K562 (cell line): ENCODE results near the gene AHSA1. TPM values are rescaled to one million over a fixed set of nuclear protein-coding genes. Genes with fewer than 3 reads are reported as not detected.
A peak's percentile ranks its signal among the peaks of the same experiment; 100 is the strongest.

Experiments
- BRF1 ChIP-seq: IDR thresholded peaks from 3 replicates; pipeline ENCODE4 v1.6.1; 2011; ENCODE audit warnings: borderline replicate concordance, mild to moderate bottlenecking; ENCODE audit not compliant: insufficient read length; ENCODE audit errors: extremely low read depth
- CHD4 ChIP-seq: fragments of 200-600 bp; sonication (generic); IDR thresholded peaks from 3 replicates; pipeline ENCODE4 v1.6.1; 2012; ENCODE audit warnings: low read depth, mild to moderate bottlenecking, mixed read lengths, low read length, inconsistent platforms; ENCODE audit not compliant: insufficient read depth, insufficient replicate concordance, poor library complexity, severe bottlenecking
- CSDE1 ChIP-seq, 2 experiments: fragments of 450-650 bp; IDR thresholded peaks; 2 replicates each; pipeline ENCODE4 v1.6.1; 2016; ENCODE audit warnings: mild to moderate bottlenecking in 1 of 2
- CTBP1 ChIP-seq: fragments of 450-650 bp; IDR thresholded peaks from 2 replicates; pipeline ENCODE4 v1.6.1; 2016; ENCODE audit warnings: borderline replicate concordance
- ETS1 ChIP-seq: conservative IDR thresholded peaks from 2 replicates; pipeline ENCODE4 v1.6.1; 2011; ENCODE audit warnings: low read depth, mild to moderate bottlenecking, low read length; ENCODE audit not compliant: control insufficient read depth
- FOXK1 ChIP-seq: sonication (generic); formaldehyde crosslinking; IDR thresholded peaks from 2 replicates; pipeline ENCODE4 v1.8.0; 2022; ENCODE audit warnings: missing genetic modification reagents, mild to moderate bottlenecking, borderline replicate concordance
- HDAC8 ChIP-seq: fragments of 450-650 bp; IDR thresholded peaks from 2 replicates; pipeline ENCODE4 v1.6.1; 2016; ENCODE audit warnings: mild to moderate bottlenecking, missing genetic modification characterization, moderate library complexity, missing compliant biosample characterization
- NKRF ChIP-seq: fragments of 450-650 bp; IDR thresholded peaks from 2 replicates; pipeline ENCODE4 v1.6.1; 2016; ENCODE audit warnings: borderline replicate concordance
- PHB2 ChIP-seq: fragments of 450-650 bp; IDR thresholded peaks from 2 replicates; pipeline ENCODE4 v1.6.1; 2017; ENCODE audit warnings: low read depth
- POLR2A ChIP-seq: fragments of 450-650 bp; conservative IDR thresholded peaks from 2 replicates; pipeline ENCODE4 v1.6.1; 2016
- RAD21 ChIP-seq, 2 experiments: fragments of 250-450 bp in 1 of 2; fragments of 450-650 bp in 1 of 2; sonication (Bioruptor Pico) in 1 of 2; formaldehyde crosslinking in 1 of 2; IDR thresholded peaks in 1 of 2; conservative IDR thresholded peaks in 1 of 2; 2 replicates each; pipeline versions ENCODE4 v1.4.0 to v1.8.0; 2020 to 2022; ENCODE audit warnings: mild to moderate bottlenecking in 2 of 2, moderate library complexity in 1 of 2
- RAD51 ChIP-seq: fragments of 450-650 bp; IDR thresholded peaks from 2 replicates; pipeline ENCODE4 v1.7.1; 2016; ENCODE audit warnings: low read depth, mild to moderate bottlenecking, borderline replicate concordance
- RBBP5 ChIP-seq: fragments of 200-600 bp; sonication (generic); IDR thresholded peaks from 2 replicates; pipeline ENCODE4 v1.6.1; 2012; ENCODE audit warnings: borderline replicate concordance, mild to moderate bottlenecking, low read length, control low read depth, inconsistent platforms; ENCODE audit not compliant: insufficient read depth, poor library complexity, severe bottlenecking
- RHOXF2B ChIP-seq: fragments of 250-450 bp; sonication (Bioruptor Pico); conservative IDR thresholded peaks from 2 replicates; pipeline ENCODE4 v1.5.1; 2021
- TCF15 ChIP-seq: fragments of 250-450 bp; sonication (Bioruptor Pico); IDR thresholded peaks from 2 replicates; pipeline ENCODE4 v1.8.0; 2022; ENCODE audit warnings: moderate library complexity, mild to moderate bottlenecking, inconsistent platforms
- THRAP3 ChIP-seq: fragments of 450-650 bp; IDR thresholded peaks from 2 replicates; pipeline ENCODE4 v1.6.1; 2016; ENCODE audit warnings: mild to moderate bottlenecking, inconsistent platforms, borderline replicate concordance
- USF1 ChIP-seq: sonication (generic); formaldehyde crosslinking; IDR thresholded peaks from 2 replicates; pipeline ENCODE4 v1.9.0; 2022; ENCODE audit warnings: mild to moderate bottlenecking, missing genetic modification reagents
- VEZF1 ChIP-seq: fragments of 200-800 bp; sonication (Bioruptor generic); IDR thresholded peaks from 2 replicates; pipeline ENCODE4 v1.6.1; 2017; ENCODE audit warnings: missing genetic modification characterization, missing compliant biosample characterization
- ZNF212 ChIP-seq: fragments of 450-650 bp; formaldehyde crosslinking; IDR thresholded peaks from 2 replicates; pipeline ENCODE4 v1.4.0; 2020; ENCODE audit warnings: mild to moderate bottlenecking
- ZNF23 ChIP-seq: fragments of 250-450 bp; sonication (Bioruptor Pico); IDR thresholded peaks from 2 replicates; pipeline ENCODE4 v1.4.0; 2020; ENCODE audit warnings: mild to moderate bottlenecking
- ZNF282 ChIP-seq: sonication (generic); formaldehyde crosslinking; IDR thresholded peaks from 2 replicates; pipeline ENCODE4 v1.8.1; 2023; ENCODE audit warnings: missing genetic modification reagents
- polyA plus RNA-seq, 8 experiments: library from polyadenylated mRNA; depleted of rRNA in 4 of 8; stranded (reverse) in 5 of 8; unstranded in 3 of 8; fragments of >200 nt; fragmentation: Nextera tagmentation in 2 of 8; fragmentation: Illumina TruSeq in 1 of 8; extraction: Ambion mirVana in 2 of 8; extraction: Trizol in 1 of 8; gene quantifications; 2 replicates each; pipeline versions ENCODE4 v1.2.1 to v1.2.3, GENCODE V29; 2011 to 2014; ENCODE audit warnings: inconsistent platforms in 1 of 8, missing spikeins in 1 of 8
- total RNA-seq, 7 experiments: library from RNA; depleted of rRNA in 6 of 7; stranded (reverse); fragments of >200 nt in 6 of 7; fragmentation: Illumina TruSeq in 2 of 7; extraction: Trizol in 2 of 7; gene quantifications; 2 replicates each; pipeline versions ENCODE4 v1.2.1 to v1.2.3, GENCODE V29; 2011 to 2021; ENCODE audit warnings: low replicate concordance in 1 of 7

AHSA1 gene
- total and polyA plus RNA-seq, 9 of the 15 experiments (the other 6 are each of a cell fraction or from before 2014, with no cell fraction given) = 41.4 to 317 (median 184) TPM

GRCh38 chr14:77458249-77458950 lies 507 bp downstream of the AHSA1 start (continued):
- 0 out of 2 replicates have a peak, but pooled peaks have one; percentile 47 for TF ChIP-seq FOXK1 (CRISPR knock-in tag)
- no peak for TF ChIP-seq ZNF23 (CRISPR knock-in tag)
- no peak for TF ChIP-seq RAD51
- no peak for TF ChIP-seq VEZF1 (CRISPR knock-in tag)
- 0 out of 2 replicates have a peak, but pooled peaks have one; percentile 37 for TF ChIP-seq POLR2A
- TF ChIP-seq BRF1 = no peak
- no peak for TF ChIP-seq PHB2
- no peak for TF ChIP-seq HDAC8 (tag)
- TF ChIP-seq CSDE1 (IDR thresholded peaks at IDR 0.05) = no peak
- peak; percentile 3; the same call in 1 of the 2 replicates for TF ChIP-seq ETS1
- peak; percentile 55; the same call in 1 of the 2 replicates for TF ChIP-seq NKRF
- no peak for TF ChIP-seq THRAP3
- TF ChIP-seq RAD21 (CRISPR knock-in tag; conservative IDR thresholded peaks at IDR 0.05 in 1 of 2, IDR thresholded peaks at IDR 0.05 in 1 of 2) = no peak
- no peak for TF ChIP-seq TCF15 (CRISPR knock-in tag)
- TF ChIP-seq CTBP1 = no peak
- TF ChIP-seq USF1 (CRISPR knock-in tag) = peak; percentile 21; the same call in 1 of the 2 replicates
- no peak for TF ChIP-seq RHOXF2B (CRISPR knock-in tag)
- TF ChIP-seq ZNF282 = no peak
- TF ChIP-seq CHD4 = no peak
- TF ChIP-seq ZNF212 (CRISPR knock-in tag) = no peak
- peak; percentile 25 for TF ChIP-seq RBBP5
